H7 (cell line): ENCODE measurements around the gene CSRP1. TPM values are rescaled to one million over a fixed set of nuclear protein-coding genes. Genes with fewer than 3 reads are reported as not detected.

Experiments used
- DNase-seq: peaks from one replicate; pipeline ENCODE4 v3.0.0; 2012
- H3K27me3 ChIP-seq: 2 replicates; pipeline ENCODE4 v1.6.0; 2011; ENCODE audit warnings: mild to moderate bottlenecking, low read length; ENCODE audit not compliant: control insufficient read depth, insufficient read depth
- H3K36me3 ChIP-seq: replicated peaks from 2 replicates; pipeline ENCODE4 v1.5.1; 2011; ENCODE audit warnings: low read length; ENCODE audit not compliant: control insufficient read depth, insufficient read depth
- H3K4me3 ChIP-seq: 2 replicates; pipeline ENCODE4 v1.5.1; 2011; ENCODE audit warnings: low read depth, mild to moderate bottlenecking, control low read depth, low read length, moderate library complexity; ENCODE audit not compliant: insufficient read depth
- total RNA-seq: library from RNA; depleted of rRNA; stranded (reverse); fragments of >200 nt; shearing (Covaris generic); gene quantifications from 2 replicates; pipeline ENCODE4 v1.2.3, GENCODE V29; 2014

The CSRP1 gene
- total RNA-seq, 1 experiment from 2014 or later: 0.73 TPM

DNA sequence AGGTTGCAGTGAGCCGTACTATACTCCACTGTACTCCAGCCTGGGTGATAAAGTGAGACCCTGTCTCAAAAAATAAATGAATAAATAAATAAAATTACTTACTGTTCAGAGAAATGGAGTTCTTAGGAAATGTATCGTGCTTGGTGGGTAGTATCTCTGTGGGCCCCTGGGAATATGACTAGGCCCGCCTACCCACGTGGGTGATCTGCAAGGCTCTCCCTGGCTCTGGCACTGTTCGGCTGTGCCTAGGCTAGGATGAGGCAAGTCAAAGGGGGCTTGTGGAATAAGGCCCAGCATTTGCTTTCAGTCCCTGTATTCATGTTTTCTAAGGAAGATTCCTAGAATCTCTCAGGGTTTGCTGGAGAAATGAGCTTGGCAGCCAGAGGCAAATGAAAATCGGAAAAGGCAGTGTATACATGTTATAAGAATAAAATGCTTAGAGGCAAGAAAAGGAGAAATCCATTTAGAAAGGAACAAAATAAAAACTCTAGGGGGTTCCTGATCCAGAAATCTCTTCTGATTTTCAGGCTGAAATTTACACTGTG, 4.5 kb upstream of the CSRP1 start:
- Histone ChIP-seq H3K27me3 (no peaks in the 10 kb centered on the region; the same call in none of the 2 replicates), H3K4me3 (no peak overlapping the region), H3K36me3 (no peaks in the 10 kb centered on the region)
- no peak for DNase-seq

DNA sequence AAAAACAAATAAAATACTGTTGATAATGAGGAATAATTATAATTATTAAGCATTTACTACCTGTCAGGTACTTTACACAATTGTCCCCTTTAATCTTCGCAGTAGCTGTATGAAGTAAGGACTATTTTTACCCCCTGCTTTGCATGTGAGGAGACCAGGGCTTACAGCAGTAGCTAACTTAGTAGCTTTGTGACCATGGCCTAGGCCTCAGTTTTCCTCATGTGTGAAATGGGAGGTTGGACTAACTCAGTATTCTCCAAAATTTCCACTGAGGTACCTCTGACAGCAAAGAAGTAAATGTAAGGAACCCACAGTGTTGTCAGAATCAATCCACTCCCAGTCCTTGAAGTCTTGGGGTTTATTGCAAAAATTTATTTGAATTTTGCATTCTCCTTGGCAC, 3.8 kb upstream of the CSRP1 start:
- H3K36me3 ChIP-seq: no peaks in the 10 kb centered on the region
- no peaks in the 10 kb centered on the region; the same call in none of the 2 replicates for H3K27me3 ChIP-seq
- H3K4me3 ChIP-seq: no peak overlapping the region
- DNase-seq: no peak

DNA sequence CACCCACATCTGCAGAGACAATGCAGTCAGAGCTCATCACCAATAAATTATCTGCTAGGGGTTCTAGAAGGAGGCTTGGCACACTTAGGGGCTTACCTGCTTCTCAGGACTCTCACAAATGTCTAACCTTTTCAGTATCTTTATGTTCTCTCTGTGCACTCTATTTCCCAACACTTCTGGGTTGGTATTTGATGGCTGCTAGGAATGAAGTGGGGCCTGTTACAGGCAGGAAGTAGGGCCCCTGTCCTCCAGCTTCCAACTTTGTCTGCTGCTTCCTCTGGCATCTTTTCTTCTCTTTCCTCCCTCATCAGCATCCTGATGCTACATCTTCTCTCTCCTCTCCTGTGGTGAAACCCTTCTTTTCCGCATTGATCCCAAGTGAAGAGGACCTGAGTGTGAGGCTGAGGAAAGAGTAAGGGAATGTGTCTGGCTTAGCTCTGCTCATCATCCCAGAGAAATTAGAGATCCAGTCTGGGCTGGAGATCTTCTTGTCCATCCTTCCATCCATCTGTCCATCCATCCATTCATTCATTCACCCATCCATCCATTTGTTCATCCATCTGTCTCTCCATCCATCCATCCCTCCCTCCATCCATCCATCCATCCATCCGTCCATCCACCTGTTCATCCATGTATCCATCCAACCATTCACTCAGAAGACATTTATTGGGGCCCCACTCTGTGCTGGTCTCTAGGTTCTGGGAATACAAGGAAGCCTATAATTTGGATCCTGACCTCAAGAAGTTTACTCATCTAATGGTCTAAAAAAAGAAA, 2.9 kb upstream of the CSRP1 start:
- H3K4me3 ChIP-seq: no peak overlapping the region
- H3K36me3 ChIP-seq: no peaks in the 10 kb centered on the region
- no peak for DNase-seq
- H3K27me3 ChIP-seq: no peaks in the 10 kb centered on the region; the same call in none of the 2 replicates

DNA sequence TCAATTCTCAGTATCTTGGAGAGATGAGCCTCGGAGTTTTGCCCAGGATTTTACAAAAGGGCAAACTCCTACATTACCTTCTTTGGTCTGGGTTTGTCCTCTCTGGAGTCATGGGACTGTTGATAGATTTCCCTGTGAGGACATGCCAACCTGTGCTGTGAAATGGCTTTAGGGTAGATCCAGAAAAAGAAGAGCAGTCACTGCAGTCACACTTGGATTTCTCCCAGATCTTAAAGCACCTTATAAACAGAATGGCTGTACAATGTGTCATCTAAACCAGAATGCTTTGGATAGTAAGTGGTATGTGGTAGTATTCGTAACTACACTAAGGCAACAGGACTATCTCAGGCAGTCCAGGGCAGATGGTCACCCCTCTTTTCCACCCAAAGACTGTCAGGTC, 1.9 kb upstream of the CSRP1 start:
- no peaks in the 10 kb centered on the region for H3K36me3 ChIP-seq
- DNase-seq: no peak
- H3K27me3 ChIP-seq: no peaks in the 10 kb centered on the region; the same call in 1 of the 2 replicates
- no peak overlapping the region for H3K4me3 ChIP-seq

DNA sequence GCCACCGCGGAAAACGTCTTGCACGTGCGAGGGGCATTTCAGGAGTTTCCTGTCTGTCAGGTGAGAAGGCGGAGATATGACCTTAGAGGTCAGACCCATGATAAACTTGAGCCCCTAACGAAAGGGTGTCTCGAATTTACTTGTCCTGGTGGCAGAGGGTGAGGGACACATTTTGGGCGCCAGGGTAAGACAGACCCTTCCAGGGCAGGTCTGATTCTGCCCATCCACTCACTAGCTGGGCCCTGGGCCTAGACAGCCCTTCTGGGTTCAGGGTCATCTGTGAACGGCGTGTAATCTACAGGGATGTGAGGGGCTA, 395 bp upstream of the CSRP1 start:
- Histone ChIP-seq H3K4me3 (peak overlapping the region; percentile 32; the same call in 1 of the 2 replicates), H3K27me3 (no peaks in the 10 kb centered on the region; the same call in 1 of the 2 replicates), H3K36me3 (no peaks in the 10 kb centered on the region)
- DNase-seq: no peak

DNA sequence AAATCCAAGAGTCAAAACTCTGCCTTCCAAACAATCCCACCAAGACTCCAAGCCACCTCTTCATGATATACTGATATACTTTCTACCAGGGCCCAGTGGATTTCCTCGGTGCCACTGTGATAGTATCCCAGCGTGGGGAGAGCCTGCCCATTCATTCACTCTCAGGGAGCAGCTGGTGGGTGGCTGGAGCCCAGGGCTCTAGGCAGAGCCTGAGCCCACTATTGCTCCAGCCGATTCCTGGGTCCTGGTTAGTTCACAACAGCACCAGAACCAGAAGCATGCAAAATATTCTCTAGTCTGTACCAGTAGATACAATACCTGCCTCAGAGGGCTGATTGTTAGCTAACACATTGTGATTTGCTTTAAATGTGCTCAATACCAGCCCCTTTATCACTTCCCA, 831 bp downstream of the CSRP1 start:
- Histone ChIP-seq H3K36me3 (no peaks in the 10 kb centered on the region), H3K4me3 (no peak overlapping the region), H3K27me3 (no peaks in the 10 kb centered on the region; the same call in 1 of the 2 replicates)
- no peak for DNase-seq

DNA sequence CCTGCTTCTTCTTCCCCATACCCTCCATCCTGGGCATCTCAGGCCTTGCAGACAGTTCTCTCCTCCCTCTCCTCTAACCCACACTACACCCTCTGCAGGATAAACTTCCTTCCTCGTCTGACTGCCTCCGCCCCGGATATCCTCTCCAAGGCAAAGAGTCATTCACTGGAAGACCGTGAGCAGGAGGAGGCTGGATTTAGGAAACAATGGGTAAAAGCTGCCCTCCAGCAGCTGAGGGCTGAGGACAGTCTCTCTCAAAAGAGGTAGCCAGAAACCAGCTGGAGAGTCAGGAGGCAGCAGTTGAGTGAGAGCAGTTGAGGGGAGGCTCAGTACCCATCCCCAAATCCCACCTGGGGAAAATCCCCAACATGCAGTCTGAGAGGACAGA, 1.4 kb downstream of the CSRP1 start:
- Histone ChIP-seq H3K36me3 (no peaks in the 10 kb centered on the region), H3K4me3 (no peak overlapping the region), H3K27me3 (no peaks in the 10 kb centered on the region; the same call in 1 of the 2 replicates)
- peak; percentile 55 for DNase-seq

DNA sequence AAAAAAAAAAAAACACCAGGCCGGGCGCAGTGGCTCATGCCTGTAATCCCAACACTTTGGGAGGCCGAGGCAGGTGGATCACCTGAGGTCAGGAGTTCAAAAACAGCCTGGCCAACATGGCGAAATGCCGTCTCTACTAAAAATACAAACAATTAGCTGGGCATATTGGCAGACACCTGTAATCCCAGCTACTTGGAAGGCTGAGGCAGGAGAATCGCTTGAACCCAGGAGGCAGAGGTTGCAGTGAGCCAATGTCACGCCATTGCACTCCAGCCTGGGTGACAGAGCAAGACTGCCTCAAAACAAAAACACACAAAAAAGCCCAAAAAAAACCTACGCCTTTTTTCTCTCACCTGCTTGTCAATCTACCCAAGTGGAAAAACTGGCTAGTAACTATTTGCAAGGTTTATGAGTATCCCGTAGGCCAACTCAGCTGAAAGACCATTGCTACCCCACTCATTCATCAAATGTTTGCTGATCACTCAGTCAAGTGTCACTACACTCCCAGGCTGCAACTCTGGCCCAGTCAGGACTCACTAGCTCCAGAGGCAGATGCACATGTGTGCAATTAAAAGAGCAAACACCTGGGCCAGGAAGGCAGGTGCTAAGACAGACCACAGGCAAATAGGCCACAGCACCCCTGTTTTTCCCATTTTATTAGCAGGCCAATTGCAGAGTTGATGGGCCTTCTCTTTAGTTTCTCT, 2.0 kb downstream of the CSRP1 start:
- Histone ChIP-seq H3K4me3 (no peak overlapping the region), H3K27me3 (no peaks in the 10 kb centered on the region; the same call in 1 of the 2 replicates), H3K36me3 (no peaks in the 10 kb centered on the region)
- no peak for DNase-seq

DNA sequence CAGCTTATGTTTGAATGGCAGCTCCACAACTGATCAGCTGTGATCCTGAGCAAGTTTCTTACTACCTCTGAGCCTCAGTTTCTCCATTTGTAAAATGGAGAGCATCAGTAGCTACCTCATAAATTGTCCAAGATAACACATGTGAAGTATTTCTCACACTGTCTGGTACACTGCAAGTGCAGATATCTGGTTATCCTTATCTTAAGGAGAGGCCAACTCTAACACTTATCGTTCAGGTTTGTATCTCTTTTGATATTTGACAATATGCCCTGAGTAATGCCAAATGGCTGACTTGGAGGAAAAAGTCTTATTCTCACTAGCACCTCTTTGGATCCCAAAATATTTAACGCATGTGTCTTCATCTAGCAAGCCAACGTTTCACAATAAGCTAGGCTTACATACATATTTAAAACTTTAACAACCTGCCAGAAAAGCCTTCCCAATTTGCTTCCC, 2.7 kb downstream of the CSRP1 start:
- no peak for DNase-seq
- Histone ChIP-seq H3K27me3 (no peaks in the 10 kb centered on the region; the same call in 1 of the 2 replicates), H3K36me3 (no peaks in the 10 kb centered on the region), H3K4me3 (no peak overlapping the region)

DNA sequence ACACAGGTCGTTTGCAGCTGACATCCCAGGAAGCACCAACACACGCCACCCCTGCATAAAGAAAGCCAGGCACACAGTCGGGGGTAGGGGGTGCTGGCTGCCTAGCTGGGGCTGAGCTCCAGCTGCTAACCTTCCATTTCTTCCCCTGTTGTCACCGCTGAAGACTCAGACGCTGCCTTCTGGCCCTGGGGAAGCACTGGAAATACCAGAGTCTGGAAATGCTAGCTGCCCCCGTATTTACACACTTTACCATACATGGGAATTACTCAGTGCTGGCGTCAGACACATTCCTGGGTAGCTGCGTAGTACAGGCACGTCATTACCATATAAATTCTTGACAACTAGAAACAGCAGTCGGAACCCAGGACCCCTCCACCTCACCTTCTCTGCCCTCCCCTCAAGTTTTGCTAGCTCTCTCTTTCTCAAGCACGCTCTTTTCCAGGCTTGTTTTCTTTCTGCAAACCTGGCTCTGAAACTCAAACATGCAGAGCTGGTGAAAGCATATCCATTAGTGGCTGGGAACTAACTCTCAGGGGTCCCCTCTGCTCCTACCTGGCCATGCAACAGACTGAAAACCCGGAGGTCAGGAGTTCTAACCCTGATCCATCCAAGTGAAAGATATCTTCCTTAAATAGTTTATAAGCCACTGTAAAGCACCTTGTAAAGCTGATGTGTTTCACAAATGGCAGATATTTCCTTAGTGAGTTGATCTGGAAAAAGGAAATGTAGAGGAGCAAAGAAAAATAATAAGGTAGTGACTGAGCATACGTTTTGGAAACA, 3.3 kb downstream of the CSRP1 start:
- DNase-seq: peak; percentile 75
- Histone ChIP-seq H3K36me3 (no peaks in the 10 kb centered on the region), H3K27me3 (no peaks in the 10 kb centered on the region; the same call in 1 of the 2 replicates), H3K4me3 (no peak overlapping the region)

DNA sequence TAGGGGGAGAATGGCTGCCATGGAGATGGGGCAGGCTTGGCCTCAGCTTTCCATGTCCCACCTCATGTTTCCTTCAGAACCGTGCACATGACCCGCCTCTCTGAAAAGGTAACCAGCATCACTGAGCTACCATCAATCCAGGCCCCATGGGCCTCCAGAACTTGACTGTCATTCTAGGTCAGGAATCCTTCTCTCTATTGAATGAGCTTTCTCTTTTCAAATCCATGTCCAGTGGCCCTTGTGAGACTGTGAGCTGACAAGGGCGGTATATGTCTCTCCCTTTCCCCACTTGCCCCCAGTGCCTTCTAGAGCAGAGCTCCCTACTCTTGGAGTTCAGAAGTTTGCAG, 4.4 kb downstream of the CSRP1 start:
- Histone ChIP-seq H3K27me3 (peaks cover 1% of the 10 kb centered on the region), H3K4me3 (no peak overlapping the region), H3K36me3 (no peaks in the 10 kb centered on the region)
- DNase-seq: no peak

DNA sequence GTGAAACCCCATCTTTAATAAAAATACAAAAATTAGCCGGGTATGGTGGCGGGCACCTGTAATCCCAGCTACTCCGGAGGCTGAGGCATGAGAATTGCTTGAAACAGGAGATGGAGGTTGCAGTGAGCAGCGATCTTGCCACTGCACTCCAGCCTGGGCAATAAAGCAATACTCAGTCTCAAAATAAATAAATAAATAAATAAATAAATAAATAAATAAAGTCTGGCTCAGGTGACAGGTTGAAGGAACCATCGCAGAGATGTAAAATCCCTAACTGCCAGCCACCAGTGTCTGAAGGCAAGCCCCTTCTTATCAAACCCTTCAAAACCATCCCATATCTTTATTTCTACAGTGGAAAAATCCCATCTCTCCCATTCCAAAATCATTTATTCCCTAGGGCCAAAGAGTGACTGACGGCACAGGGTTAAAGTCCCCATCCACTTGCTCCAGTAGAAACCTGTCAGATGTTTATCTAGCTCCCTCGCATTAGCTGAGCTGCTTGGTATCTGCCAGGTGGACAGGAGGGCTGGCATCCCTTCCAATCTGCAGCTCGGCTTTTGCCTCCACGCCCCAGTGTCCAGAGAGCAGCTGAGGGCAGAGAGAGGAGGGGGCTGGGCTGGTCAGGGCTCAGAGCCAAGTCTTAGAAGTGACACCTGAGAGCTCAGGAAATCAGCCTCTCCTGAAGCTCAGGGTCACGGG, 5.0 kb downstream of the CSRP1 start:
- H3K27me3 ChIP-seq: peaks cover 1% of the 10 kb centered on the region
- H3K36me3 ChIP-seq: no peaks in the 10 kb centered on the region
- H3K4me3 ChIP-seq: no peak overlapping the region
- no peak for DNase-seq

DNA sequence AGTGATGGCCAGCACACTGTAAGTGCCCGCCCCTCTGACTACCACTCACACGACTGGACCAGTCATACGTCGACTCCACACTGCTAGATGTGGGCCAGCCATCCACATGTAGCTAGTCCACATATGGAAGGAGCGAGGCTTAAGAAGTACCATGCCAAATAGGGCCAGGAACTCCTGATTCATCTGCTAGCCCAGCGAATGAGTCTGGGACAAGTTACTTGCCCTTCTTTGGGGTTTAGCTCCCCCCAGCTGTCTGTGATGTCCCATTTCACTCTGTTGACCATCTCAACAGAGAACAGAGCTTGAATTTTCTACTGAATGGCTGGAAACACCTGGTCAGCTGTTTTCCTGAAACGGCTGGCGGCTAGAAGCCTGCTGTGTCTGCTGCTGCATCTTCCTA, 5.8 kb downstream of the CSRP1 start:
- H3K27me3 ChIP-seq: peaks cover 1% of the 10 kb centered on the region; the same call in 1 of the 2 replicates
- DNase-seq: peak; percentile 8

DNA sequence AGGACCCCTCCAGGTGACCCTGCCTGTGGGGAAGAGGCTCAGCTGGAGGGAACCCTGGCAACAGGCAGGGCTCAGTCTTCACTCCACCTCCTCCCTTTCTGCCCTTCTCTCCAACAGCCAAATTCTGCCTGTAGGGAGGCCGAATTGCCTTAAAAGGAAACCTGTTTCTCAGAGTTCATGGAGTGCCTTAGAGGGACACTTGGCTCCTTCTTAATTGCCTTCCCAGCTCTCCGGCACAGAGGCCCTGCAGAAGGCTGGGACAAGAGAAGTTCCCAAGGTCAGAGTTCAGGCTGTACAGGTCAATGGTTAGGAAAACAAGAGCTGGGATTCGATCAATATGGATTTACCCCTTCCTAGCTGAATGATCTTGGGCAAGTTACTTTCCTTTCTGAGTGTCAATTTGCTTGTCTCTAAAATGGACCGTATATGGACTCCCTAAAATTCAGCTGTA, 6.2 kb downstream of the CSRP1 start:
- DNase-seq: peak; percentile 49
- Histone ChIP-seq H3K27me3 (peaks cover 1% of the 10 kb centered on the region; the same call in 1 of the 2 replicates), H3K4me3 (no peak overlapping the region), H3K36me3 (no peaks in the 10 kb centered on the region)

More for the DNA sequence above, 5.8 kb downstream of the CSRP1 start:
- Histone ChIP-seq H3K4me3 (no peak overlapping the region), H3K36me3 (no peaks in the 10 kb centered on the region)
